Spinal cord (tissue), 10 donors: Measurements from ENCODE around the gene TPX2. TPM values are rescaled to one million over a fixed set of nuclear protein-coding genes. Genes with fewer than 3 reads are reported as not detected.

Experiments used
- DNase-seq, 6 donors: peaks; one replicate each; pipeline versions ENCODE4 v3.0.0 to v3.0.0-alpha.2; 2013 to 2015; ENCODE audit warnings: low spot score in 6 of 6, low read depth in 4 of 6
- H3K27ac ChIP-seq: one replicate; pipeline ENCODE4 v1.5.1; 2013; ENCODE audit warnings: low read depth, low read length, control low read depth
- H3K27me3 ChIP-seq: one replicate; pipeline ENCODE4 v1.6.1; 2013; ENCODE audit warnings: low read length; ENCODE audit not compliant: control insufficient read depth, insufficient read depth
- H3K36me3 ChIP-seq: one replicate; pipeline ENCODE4 v1.6.1; 2013; ENCODE audit warnings: low read length; ENCODE audit not compliant: control insufficient read depth, insufficient read depth
- H3K4me1 ChIP-seq: one replicate; pipeline ENCODE4 v1.6.1; 2013; ENCODE audit warnings: low read length; ENCODE audit not compliant: control insufficient read depth, insufficient read depth
- H3K4me3 ChIP-seq: one replicate; pipeline ENCODE4 v1.5.1; 2013; ENCODE audit warnings: low read depth, low read length, control low read depth
- H3K9me3 ChIP-seq: one replicate; pipeline ENCODE4 v1.6.1; 2013; ENCODE audit warnings: low read length; ENCODE audit not compliant: control insufficient read depth, insufficient read depth
- WGBS: methylation state at CpG from one replicate; pipeline ENCODE4 v1.1.5; 2013; ENCODE audit warnings: missing lambda C conversion rate; ENCODE audit not compliant: insufficient coverage; 5-methylcytosine and 5-hydroxymethylcytosine counted together
- polyA plus RNA-seq, 2 donors: library from polyadenylated mRNA; unstranded; fragments of 120-200 nt; gene quantifications; one replicate each; pipeline ENCODE4 v1.2.1, GENCODE V29; 2013; ENCODE audit not compliant: insufficient read length in 2 of 2
- small RNA-seq: library from RNA; depleted of rRNA; stranded (forward); fragments of <200 nt; gene quantifications from one replicate; pipeline ENCODE3, GENCODE V24; 2014; ENCODE audit warnings: low replicate concordance
- total RNA-seq, 2 donors: library from RNA; depleted of rRNA in 1 of 2; stranded (reverse); fragments of 120-200 nt in 1 of 2; fragments of >200 nt in 1 of 2; gene quantifications; one replicate each; pipeline versions ENCODE4 v1.2.3 to v1.2.4, GENCODE V29; 2013 to 2014
- donor health status: healthy.

Gene TPX2
- total and polyA plus RNA-seq, 4 donors: 14.4 to 31.8 (median 27.5) TPM

- no peaks in the 10 kb centered on the region for H3K9me3 ChIP-seq
- peak within 1 kb of the TSS; percentile 10 for H3K27ac ChIP-seq
- 61% methylated on average over 20 of the region's 21 CpGs for WGBS
- H3K4me3 ChIP-seq: peak within 1 kb of the TSS; percentile 5
- no peaks in the 10 kb centered on the region for H3K36me3 ChIP-seq
- peaks cover 44% of the 10 kb centered on the region for H3K4me1 ChIP-seq
- peak in 1 of 6 donors; percentile 47 for DNase-seq
- H3K27me3 ChIP-seq: peaks cover 16% of the 10 kb centered on the region
These were observed 106.3 kb downstream of the TPX2 start, which contains the start of gene FOXS1 for GRCh38 chr20:31845300-31845863. Gene FOXS1 (minus strand): TSS chr20:31845604. CDS start chr20:31845542, 62 bp downstream.

DNA sequence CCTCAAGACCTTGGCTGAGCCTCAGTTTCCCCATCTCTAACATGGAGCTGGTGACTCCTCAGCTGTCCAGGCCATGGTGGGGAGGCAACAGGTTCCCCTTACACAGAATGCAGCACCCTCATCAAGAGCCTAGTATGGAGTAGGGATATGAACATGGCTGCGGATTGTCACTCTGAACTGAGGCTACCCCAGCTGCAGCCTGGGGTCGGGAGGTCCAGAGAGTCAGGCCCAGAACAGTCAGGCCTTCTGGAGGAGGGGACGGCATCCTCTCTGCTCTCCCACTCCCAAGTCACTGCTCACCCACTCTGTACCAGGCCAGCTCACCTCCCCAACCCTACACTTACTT lies 107.7 kb downstream of the TPX2 start:
- Histone ChIP-seq H3K4me3 (no peak overlapping the region), H3K4me1 (peaks cover 35% of the 10 kb centered on the region), H3K36me3 (no peaks in the 10 kb centered on the region), H3K27me3 (peaks cover 20% of the 10 kb centered on the region), H3K9me3 (no peaks in the 10 kb centered on the region), H3K27ac (no peak overlapping the region)
- WGBS: 69% methylated on average over 2 of the region's 3 CpGs
- no peak for DNase-seq

DNA sequence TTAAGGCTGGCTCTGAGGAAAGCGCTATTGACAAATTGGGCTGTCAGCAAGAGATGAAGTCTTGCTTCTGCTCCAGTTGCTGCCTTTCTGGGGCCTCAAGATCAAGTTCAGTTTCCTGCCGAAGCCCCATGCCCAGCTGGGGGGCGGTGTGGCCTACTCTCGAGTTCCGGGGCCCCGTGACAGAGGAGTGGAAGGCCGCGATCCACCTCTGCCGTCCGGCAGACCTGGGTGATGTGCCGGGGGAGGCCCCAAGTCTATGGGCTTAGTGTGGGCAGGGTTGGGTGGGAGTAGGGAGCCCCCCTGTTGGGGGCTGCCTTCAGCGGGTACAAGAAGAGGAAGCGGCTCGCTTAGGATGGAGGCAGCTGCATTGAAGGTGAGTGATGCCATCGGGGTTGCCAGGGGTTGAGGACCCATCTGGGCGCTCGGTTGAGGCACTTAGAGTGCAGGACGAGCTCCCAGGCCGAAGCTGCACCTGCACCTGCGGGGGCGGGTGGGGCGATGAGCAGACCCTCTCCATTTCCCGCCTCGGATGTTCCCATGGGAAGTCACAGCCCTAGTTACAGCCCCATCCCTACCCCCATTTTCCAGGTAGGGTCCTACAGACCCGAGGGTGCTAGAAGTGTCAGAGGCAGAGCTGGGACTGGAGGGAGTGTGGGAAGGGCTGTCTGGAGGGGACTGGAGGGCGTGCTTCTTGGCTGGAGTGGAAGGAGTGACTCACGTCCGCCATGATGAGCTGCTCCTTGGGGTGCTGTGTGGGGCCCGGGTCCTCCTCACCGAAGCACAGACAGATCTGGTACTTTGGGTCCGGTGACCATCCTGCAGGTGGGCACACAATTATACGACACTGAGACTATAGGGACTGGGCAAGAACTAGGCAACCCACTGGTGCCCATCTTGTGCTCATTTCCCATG lies 109.3 kb downstream of the TPX2 start:
- WGBS: 85% methylated on average over 31 of the region's 32 CpGs
- no peaks in the 10 kb centered on the region for H3K36me3 ChIP-seq
- H3K4me3 ChIP-seq: no peak overlapping the region
- no peak overlapping the region for H3K27ac ChIP-seq
- peaks cover 24% of the 10 kb centered on the region for H3K4me1 ChIP-seq
- H3K9me3 ChIP-seq: no peaks in the 10 kb centered on the region
- H3K27me3 ChIP-seq: peaks cover 20% of the 10 kb centered on the region
- no peak for DNase-seq

DNA sequence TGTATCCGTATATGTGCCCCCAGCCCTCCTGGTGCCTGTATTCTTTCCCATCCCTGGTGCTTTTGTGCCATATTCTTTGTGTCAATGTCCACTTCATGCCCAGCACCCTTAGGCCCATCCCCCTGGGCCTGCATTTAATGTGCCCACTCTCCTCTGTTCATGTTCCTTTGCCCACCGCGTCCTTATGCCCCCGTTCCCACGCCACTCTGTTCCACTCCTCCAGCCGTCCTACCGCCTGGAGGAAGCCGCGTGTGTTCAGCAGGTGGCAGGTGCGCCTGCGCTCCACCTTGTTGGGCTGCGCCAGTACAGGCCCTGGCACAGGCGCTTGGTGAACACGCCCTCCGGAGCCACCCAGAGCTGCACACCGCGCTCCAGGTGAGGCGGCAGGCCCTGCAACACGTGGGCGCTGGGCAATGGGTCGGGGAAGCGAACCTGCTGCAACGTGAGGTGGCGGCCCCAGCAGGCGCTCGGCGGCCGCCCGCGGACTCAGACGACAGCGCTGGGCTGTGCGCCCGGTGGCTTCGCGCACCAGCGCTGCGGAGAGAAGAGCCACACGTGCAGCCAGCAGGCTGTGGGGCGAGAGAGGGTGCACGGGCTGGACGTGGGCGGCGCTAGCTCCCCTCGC lies 110.3 kb downstream of the TPX2 start:
- H3K36me3 ChIP-seq: no peaks in the 10 kb centered on the region
- no peak overlapping the region for H3K27ac ChIP-seq
- H3K4me3 ChIP-seq: no peak overlapping the region
- no peaks in the 10 kb centered on the region for H3K9me3 ChIP-seq
- peaks cover 15% of the 10 kb centered on the region for H3K4me1 ChIP-seq
- DNase-seq: no peak
- H3K27me3 ChIP-seq: peaks cover 20% of the 10 kb centered on the region
- WGBS: 27% methylated on average over 41 of the region's 45 CpGs

Small RNA genes within 50 kb of the gene (small RNA-seq; reads per million reads assigned to genes)
- not detected for gene AL160175.1

Other genes starting within 250 kb of the TPX2 start
- gene HM13, start 224.8 kb upstream of the TPX2 start, total RNA-seq: 10 to 100 TPM; 40.5 to 48.0 TPM
- gene HM13, start 224.8 kb upstream of the TPX2 start, polyA plus RNA-seq: 100 to 1,000 TPM; 122 to 137 TPM
- 100 to 1,000 TPM; 196 to 308 TPM for gene ID1, start 134.0 kb upstream of the TPX2 start, total RNA-seq
- gene ID1, start 134.0 kb upstream of the TPX2 start, polyA plus RNA-seq: 100 to 1,000 TPM in 1 of 2 donors, 10 to 100 TPM in 1; 88.2 to 109 TPM
- 1 to 10 TPM in 1 of 2 donors, under 1 TPM in 1; 0.30 to 5.4 TPM for gene COX4I2, start 101.4 kb upstream of the TPX2 start, total RNA-seq
- under 1 TPM in 1 of 2 donors, not detected in 1; 0.62 TPM for gene COX4I2, start 101.4 kb upstream of the TPX2 start, polyA plus RNA-seq
- gene BCL2L1, start 16.4 kb upstream of the TPX2 start, total RNA-seq: 10 to 100 TPM; 66.5 to 82.7 TPM
- gene BCL2L1, start 16.4 kb upstream of the TPX2 start, polyA plus RNA-seq: 10 to 100 TPM; 56.0 to 64.2 TPM
- gene MYLK2, start 80.1 kb downstream of the TPX2 start, total RNA-seq: 1 to 10 TPM in 1 of 2 donors, under 1 TPM in 1; 0.79 to 5.2 TPM
- 1 to 10 TPM; 5.0 to 5.1 TPM for gene MYLK2, start 80.1 kb downstream of the TPX2 start, polyA plus RNA-seq
- gene FOXS1, start 106.3 kb downstream of the TPX2 start, total RNA-seq: 1 to 10 TPM in 1 of 2 donors, under 1 TPM in 1; 0.89 to 8.7 TPM
- 1 to 10 TPM; 4.4 to 5.4 TPM for gene FOXS1, start 106.3 kb downstream of the TPX2 start, polyA plus RNA-seq
- 10 to 100 TPM in 1 of 2 donors, 1 to 10 TPM in 1; 7.8 to 13.3 TPM for gene DUSP15, start 131.2 kb downstream of the TPX2 start, total RNA-seq
- gene DUSP15, start 131.2 kb downstream of the TPX2 start, polyA plus RNA-seq: 10 to 100 TPM; 27.5 to 31.0 TPM
- 10 to 100 TPM in 1 of 2 donors, 1 to 10 TPM in 1; 5.1 to 12.1 TPM for gene TTLL9, start 131.3 kb downstream of the TPX2 start, total RNA-seq
- 10 to 100 TPM; 18.4 to 18.8 TPM for gene TTLL9, start 131.3 kb downstream of the TPX2 start, polyA plus RNA-seq
- 10 to 100 TPM in 1 of 2 donors, 1 to 10 TPM in 1; 8.5 to 14.5 TPM for gene PDRG1, start 212.8 kb downstream of the TPX2 start, total RNA-seq
- gene PDRG1, start 212.8 kb downstream of the TPX2 start, polyA plus RNA-seq: 10 to 100 TPM; 34.4 to 35.8 TPM
- 1 to 10 TPM; 1.8 to 3.7 TPM for gene XKR7, start 228.9 kb downstream of the TPX2 start, total RNA-seq
- gene XKR7, start 228.9 kb downstream of the TPX2 start, polyA plus RNA-seq: 1 to 10 TPM; 7.9 to 9.0 TPM